GM12864 (cell line): Measurements from ENCODE around the gene PDE2A.

Source experiments
- DNase-seq: peaks from one replicate; pipeline ENCODE4 v3.0.0-alpha.2; 2011; ENCODE audit warnings: low read depth
- H3K4me3 ChIP-seq: 2 replicates; pipeline ENCODE4 v1.5.1; 2011; ENCODE audit warnings: mild to moderate bottlenecking, low read depth, low read length, control low read depth
- CTCF ChIP-seq: IDR thresholded peaks from 2 replicates; pipeline ENCODE4 v1.5.1; 2011; ENCODE audit warnings: low read depth, mild to moderate bottlenecking, moderate library complexity, low read length, control low read depth, inconsistent platforms; ENCODE audit errors: missing control alignments

The PDE2A gene

GRCh38 chr11:72616655-72617054, 57.6 kb downstream of the PDE2A start:
- no peak for TF ChIP-seq CTCF
- DNase-seq: no peak
- H3K4me3 ChIP-seq: no peak overlapping the region

DNA sequence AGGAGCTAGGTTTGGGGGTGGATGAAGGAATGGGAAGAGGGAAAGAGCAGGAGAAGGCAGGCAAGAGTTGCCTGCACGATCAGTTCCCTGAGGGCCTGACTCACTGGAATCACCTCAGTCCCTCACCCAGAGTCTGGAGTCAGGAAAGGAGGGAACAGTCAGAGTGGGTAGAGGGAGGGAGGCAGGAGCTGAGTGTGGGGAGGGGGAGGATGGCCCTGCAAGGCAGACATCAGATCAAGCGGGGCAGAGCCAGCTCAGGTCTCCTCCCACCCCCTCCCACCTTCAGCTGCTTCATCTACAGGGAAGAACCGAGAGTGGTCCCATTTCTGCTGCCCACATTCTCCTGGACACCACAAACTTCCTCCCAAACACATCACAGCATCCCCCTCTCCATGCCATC, 58.9 kb downstream of the PDE2A start:
- no peak for DNase-seq
- no peak overlapping the region for H3K4me3 ChIP-seq
- no peak for TF ChIP-seq CTCF

GRCh38 chr11:72614381-72614780, 59.8 kb downstream of the PDE2A start:
- no peak for TF ChIP-seq CTCF
- no peak for DNase-seq
- no peak overlapping the region for H3K4me3 ChIP-seq

- H3K4me3 ChIP-seq: no peak overlapping the region
- TF ChIP-seq CTCF: no peak
- peak; percentile 48 for DNase-seq
Measured at GRCh38 chr11:72613977-72614376, 60.2 kb downstream of the PDE2A start.

GRCh38 chr11:72613450-72613849, 60.8 kb downstream of the PDE2A start:
- no peak for TF ChIP-seq CTCF
- H3K4me3 ChIP-seq: no peak overlapping the region
- DNase-seq: no peak

DNA sequence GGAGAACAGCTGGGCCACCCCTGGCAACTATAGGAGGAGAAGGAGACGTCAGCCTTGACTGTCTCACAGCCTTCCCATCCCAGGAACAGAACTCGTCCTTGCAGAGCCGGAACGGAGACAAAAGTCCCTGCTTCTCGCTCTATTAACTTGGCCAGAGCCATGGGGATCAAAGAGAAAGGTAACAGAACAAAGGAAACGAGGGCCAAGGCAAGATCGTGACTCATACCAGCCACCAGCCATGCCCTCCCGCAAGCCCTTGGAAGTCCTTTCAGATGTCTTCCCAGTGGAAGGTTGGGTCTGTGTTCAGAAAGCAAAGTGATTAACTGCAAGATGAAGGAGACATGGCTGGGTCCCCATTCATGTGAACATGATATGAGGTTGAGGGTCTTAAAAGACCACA, 64.7 kb downstream of the PDE2A start:
- no peak for DNase-seq
- no peak for TF ChIP-seq CTCF
- H3K4me3 ChIP-seq: no peak overlapping the region

DNA sequence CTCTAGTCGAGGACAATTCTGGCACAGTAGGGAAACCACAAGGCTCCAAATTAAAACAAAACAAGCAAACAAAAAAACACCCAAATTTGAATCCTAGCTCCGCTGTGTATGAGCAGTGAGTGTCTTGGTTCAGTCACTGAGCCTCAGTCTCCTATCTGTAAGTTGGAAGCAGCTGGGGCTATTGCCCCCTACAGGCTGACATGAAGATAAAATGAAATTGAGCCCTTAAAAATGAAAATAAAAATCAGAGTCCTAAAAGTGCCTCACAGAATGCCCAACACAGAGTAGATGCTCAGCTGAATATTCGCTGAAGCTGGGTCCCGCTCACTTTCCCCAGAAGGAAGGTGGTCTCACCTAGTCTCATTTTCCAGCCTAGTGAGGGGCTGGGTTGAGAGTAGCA, 65.2 kb downstream of the PDE2A start:
- peak; percentile 5 for DNase-seq
- TF ChIP-seq CTCF: peak; percentile 73
- no peak overlapping the region for H3K4me3 ChIP-seq
